A549 (cell line): ENCODE data around the gene NAIP. TPM values are rescaled to one million over a fixed set of nuclear protein-coding genes. Genes with fewer than 3 reads are reported as not detected.
"Not testable (repeated sequence)": the region's sequence is repeated elsewhere in the genome, so short reads cannot be mapped to it uniquely, and the experiment has no call there.

Source experiments
- ATAC-seq, 2 experiments: fragments of 200-7000 bp in 1 of 2; fragments of >200 bp in 1 of 2; cut with Nextera tagmentation in 1 of 2; cut with Tn5 transposase in 1 of 2; 3 replicates each; pipeline versions ENCODE4 v1.8.0 to v1.9.1; 2018 to 2020; ENCODE audit warnings: mild to moderate bottlenecking in 1 of 2, moderate library complexity in 1 of 2
- CTCF ChIA-PET: fragments of 300-600 bp; sonication (Branson Sonifier 250); formaldehyde crosslinking; extraction: SDS; loops from one replicate; lab custom pipeline; 2021; ENCODE audit warnings: antibody characterized with exemption, inconsistent platforms; lab: Yijun Ruan, JAX
- POLR2A ChIA-PET: fragments of 350-600 bp; formaldehyde crosslinking; extraction: SDS; loops from one replicate; lab custom pipeline; 2021; ENCODE audit warnings: antibody characterized with exemption, inconsistent platforms; lab: Yijun Ruan, JAX
- DNase-seq, 2 experiments: peaks; one replicate each; pipeline versions ENCODE4 v3.0.0 to v3.0.0-alpha.2; 2011 to 2016; ENCODE audit warnings: low read depth in 1 of 2, low spot score in 1 of 2
- FAIRE-seq: peaks from 2 replicates; lab custom pipeline; 2011; peaks lifted over from hg19 to GRCh38; lab: Jason Lieb, UNC
- H3K27ac ChIP-seq, 2 experiments: fragments of >200 bp; sonication (Bioruptor Twin); formaldehyde crosslinking; 3 replicates each; pipeline ENCODE4 v1.5.1; 2016 to 2017
- H3K4me1 ChIP-seq: fragments of >200 bp; sonication (Bioruptor Twin); formaldehyde crosslinking; 3 replicates; pipeline ENCODE4 v1.6.1; 2016
- H3K4me2 ChIP-seq: fragments of >200 bp; sonication (Bioruptor Twin); formaldehyde crosslinking; 3 replicates; pipeline ENCODE4 v1.6.1; 2016
- H3K4me3 ChIP-seq: fragments of >200 bp; sonication (Bioruptor Twin); formaldehyde crosslinking; 3 replicates; pipeline ENCODE4 v1.5.1; 2016
- H3K9me3 ChIP-seq: fragments of >200 bp; sonication (Bioruptor Twin); formaldehyde crosslinking; 3 replicates; pipeline ENCODE4 v1.6.1; 2016
- WGBS: methylation state at CpG from one replicate; pipeline ENCODE4 v1.1.6; 2017; ENCODE audit errors: missing lambda C conversion rate; 5-methylcytosine and 5-hydroxymethylcytosine counted together
- polyA plus RNA-seq, 4 experiments: library from polyadenylated mRNA; depleted of rRNA in 3 of 4; stranded (reverse); fragments of >200 nt; fragmentation: RNase III in 1 of 4; extraction: RNeasy Plus Mini Kit Qiagen cat#74134 plus additional on column Dnase treatment in 1 of 4; gene quantifications; 2 replicates in 3 of 4; 3 replicates in 1 of 4; pipeline ENCODE4 v1.2.3, GENCODE V29; 2011 to 2017

NAIP gene
- polyA plus RNA-seq, 2 of the 4 experiments (the other 2 are of a cell fraction) = 1.1 to 2.5 TPM

GRCh38 chr5:70984882-70985281 is 40.3 kb downstream of the NAIP start:
- H3K27ac ChIP-seq, POLR2A ChIA-PET, H3K4me2 ChIP-seq, CTCF ChIA-PET, H3K4me1 ChIP-seq, DNase-seq, ATAC-seq, FAIRE-seq, H3K9me3 ChIP-seq, H3K4me3 ChIP-seq: not testable (repeated sequence)
- no CpG with 5 or more reads among the region's 10 CpGs for WGBS

- CTCF ChIA-PET, H3K4me2 ChIP-seq, ATAC-seq, H3K4me1 ChIP-seq, FAIRE-seq, DNase-seq, H3K4me3 ChIP-seq, POLR2A ChIA-PET, H3K9me3 ChIP-seq, H3K27ac ChIP-seq: not testable (repeated sequence)
- no CpG with 5 or more reads among the region's 7 CpGs for WGBS
These were observed 57.9 kb downstream of the NAIP start for GRCh38 chr5:70967220-70967619.

GRCh38 chr5:70964531-70964930 is 60.6 kb downstream of the NAIP start:
- POLR2A ChIA-PET, H3K9me3 ChIP-seq, H3K4me1 ChIP-seq, H3K4me2 ChIP-seq, DNase-seq, H3K4me3 ChIP-seq, H3K27ac ChIP-seq, FAIRE-seq, CTCF ChIA-PET: not testable (repeated sequence)
- peak; percentile 23 to 58; a peak in 1 of 6 replicates for ATAC-seq

- FAIRE-seq, H3K4me2 ChIP-seq, CTCF ChIA-PET, DNase-seq, H3K9me3 ChIP-seq, H3K27ac ChIP-seq, ATAC-seq, H3K4me1 ChIP-seq, H3K4me3 ChIP-seq, POLR2A ChIA-PET: not testable (repeated sequence)
- WGBS = no CpG with 5 or more reads among the region's 10 CpGs
These were observed 72.1 kb downstream of the NAIP start for GRCh38 chr5:70953068-70953467.

GRCh38 chr5:70932560-70932959 is 92.6 kb downstream of the NAIP start:
- CTCF ChIA-PET, ATAC-seq: not testable (repeated sequence)
- WGBS = no CpG with 5 or more reads among the region's 1 CpG

GRCh38 chr5:70931709-70932368 is 93.3 kb downstream of the NAIP start:
- CTCF ChIA-PET, FAIRE-seq, DNase-seq, H3K4me2 ChIP-seq, H3K4me3 ChIP-seq, H3K9me3 ChIP-seq, H3K27ac ChIP-seq, ATAC-seq, H3K4me1 ChIP-seq, POLR2A ChIA-PET: not testable (repeated sequence)
- WGBS = no CpG with 5 or more reads among the region's 6 CpGs

More at GRCh38 chr5:70932560-70932959, 92.6 kb downstream of the NAIP start:
- POLR2A ChIA-PET, H3K27ac ChIP-seq, H3K4me1 ChIP-seq, H3K9me3 ChIP-seq, DNase-seq, H3K4me3 ChIP-seq, FAIRE-seq, H3K4me2 ChIP-seq: not testable (repeated sequence)

- POLR2A ChIA-PET, CTCF ChIA-PET, H3K4me3 ChIP-seq, H3K4me1 ChIP-seq, H3K4me2 ChIP-seq, H3K9me3 ChIP-seq, DNase-seq, FAIRE-seq, H3K27ac ChIP-seq: not testable (repeated sequence)
- no CpG with 5 or more reads among the region's 16 CpGs for WGBS
- peak; percentile 68 to 73 for ATAC-seq
These were observed 100.0 kb downstream of the NAIP start for GRCh38 chr5:70925211-70925562.

Other genes starting within 250 kb of the NAIP start
- gene SERF1A, start 124.7 kb downstream of the NAIP start, polyA plus RNA-seq (2011; rRNA removed) = 2.9 and 7.2 TPM in 2 replicates
- gene SERF1A, start 124.7 kb downstream of the NAIP start, polyA plus RNA-seq (2017; fragmentation: RNase III; extraction: RNeasy Plus Mini Kit Qiagen cat#74134 plus additional on column Dnase treatment) = 4.4 to 4.7 TPM (median 4.4 TPM) in 3 replicates
- 48.6 and 85.6 TPM in 2 replicates for gene SMN1, start 100.3 kb downstream of the NAIP start, polyA plus RNA-seq (2011; rRNA removed)
- gene SMN1, start 100.3 kb downstream of the NAIP start, polyA plus RNA-seq (2017; fragmentation: RNase III; extraction: RNeasy Plus Mini Kit Qiagen cat#74134 plus additional on column Dnase treatment) = 39.5 to 49.0 TPM (median 42.5 TPM) in 3 replicates
- gene GTF2H2, start 42.3 kb upstream of the NAIP start, polyA plus RNA-seq (2011; rRNA removed) = 14.5 and 18.8 TPM in 2 replicates
- gene GTF2H2, start 42.3 kb upstream of the NAIP start, polyA plus RNA-seq (2017; fragmentation: RNase III; extraction: RNeasy Plus Mini Kit Qiagen cat#74134 plus additional on column Dnase treatment) = 18.0 to 19.7 TPM (median 19.6 TPM) in 3 replicates